ENCODE measurements around the gene MIER1.

Gene MIER1

DNA sequence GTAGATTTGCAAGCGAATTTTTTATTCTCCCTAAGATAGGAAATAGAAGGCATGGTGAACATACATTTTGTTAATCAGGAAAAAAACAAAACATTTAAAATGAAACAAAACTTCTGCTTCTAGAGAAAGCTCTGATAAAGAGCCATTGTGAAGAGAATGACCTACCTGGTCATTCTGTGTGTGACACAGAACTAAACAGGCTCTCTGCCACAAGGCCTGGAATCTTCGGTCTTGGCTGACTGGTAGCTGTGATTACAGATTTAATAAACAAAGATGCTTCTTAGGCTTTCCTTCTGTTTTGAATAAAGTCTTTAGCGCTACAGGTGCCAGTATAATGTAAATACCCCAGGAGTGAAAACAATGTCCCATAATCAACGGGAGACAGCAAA is 107.1 kb downstream of the MIER1 start:
- H3K4me1 ChIP-seq (ENCODE audit: control insufficient read depth in 1 of 2, insufficient read depth in 2 of 2, low read length in 2 of 2): no peaks in the 10 kb centered on the region
- no peak overlapping the region for H3K14ac ChIP-seq (ENCODE audit: low read length)
- H3K27ac ChIP-seq (ENCODE audit: low read depth, low read length): no peak overlapping the region
- H3K9me3 ChIP-seq (ENCODE audit: insufficient read depth, low read depth, low read length): no peaks in the 10 kb centered on the region
- no CpG with 5 or more reads among the region's 4 CpGs for WGBS (ENCODE audit: extremely low coverage, insufficient coverage, insufficient read length)
- no peak overlapping the region for H4K12ac ChIP-seq (ENCODE audit: low read depth, low read length)
- H3K79me2 ChIP-seq (ENCODE audit: control insufficient read depth, insufficient read depth, low read length, poor library complexity): no peaks in the 10 kb centered on the region
- H3K4me3 ChIP-seq (ENCODE audit: low read depth, low read length): no peak overlapping the region
- H3K4ac ChIP-seq (ENCODE audit: low read depth, low read length): no peak overlapping the region
- H3K9ac ChIP-seq (ENCODE audit: low read length): no peak overlapping the region
- H3K27me3 ChIP-seq (ENCODE audit: insufficient read depth, low read length): no peaks in the 10 kb centered on the region
- H3K23ac ChIP-seq (ENCODE audit: low read length): no peak overlapping the region
- H3K18ac ChIP-seq (ENCODE audit: low read length): no peak overlapping the region
- peaks cover 0 to 2% of the 10 kb centered on the region in 2 experiments for H3K36me3 ChIP-seq (ENCODE audit: control insufficient read depth in 1 of 2, insufficient read depth in 2 of 2, low read length in 2 of 2)
- DNase-seq: no peak
- H3K79me1 ChIP-seq (ENCODE audit: low read length): no peaks in the 10 kb centered on the region
- no peak overlapping the region for H2BK12ac ChIP-seq (ENCODE audit: low read length)
- H2BK5ac ChIP-seq (ENCODE audit: low read depth, low read length, poor library complexity): no peak overlapping the region
- no peak overlapping the region for H2AFZ ChIP-seq (ENCODE audit: insufficient read depth, low read length, poor library complexity)
- no peak overlapping the region for H2BK120ac ChIP-seq (ENCODE audit: insufficient read depth, low read length, poor library complexity)
- no peak overlapping the region for H4K91ac ChIP-seq (ENCODE audit: low read depth, low read length)
- no peak overlapping the region for H4K8ac ChIP-seq (ENCODE audit: low read depth, low read length)
- H3K4me2 ChIP-seq (ENCODE audit: low read length): no peak overlapping the region
- no peak overlapping the region for H2AK5ac ChIP-seq (ENCODE audit: low read length)

All from trophoblast cell (in vitro differentiated cells and primary cell).